Effector CD8-positive, alpha-beta T cell (primary cell): ENCODE results near the gene FANK1.
"Not testable (repeated sequence)": the region's sequence is repeated elsewhere in the genome, so short reads cannot be mapped to it uniquely, and the experiment has no call there.

Experiments used
- DNase-seq: peaks from one replicate; lab custom pipeline; 2025; lab: John Stamatoyannopoulos, UW

FANK1 gene

DNA sequence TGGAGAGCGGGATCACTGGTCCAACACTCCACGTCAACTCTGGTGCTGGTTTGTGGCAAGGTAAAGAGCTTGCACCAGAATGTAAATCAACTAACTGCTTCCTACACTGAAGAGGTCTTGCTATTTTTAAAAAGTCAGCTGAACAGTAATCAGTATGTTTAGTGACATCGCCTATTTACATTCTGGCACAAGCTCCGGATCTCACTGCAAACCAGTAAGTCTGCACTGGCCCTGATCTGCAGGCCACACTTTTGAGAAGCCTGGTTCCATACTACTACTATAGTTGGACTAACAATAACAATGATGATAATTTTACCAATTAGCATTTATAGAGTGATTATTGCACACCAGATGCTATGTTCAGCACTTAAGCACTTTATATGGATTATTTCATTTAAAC lies 6.9 kb upstream of the FANK1 start:
- not testable (repeated sequence) for DNase-seq

DNA sequence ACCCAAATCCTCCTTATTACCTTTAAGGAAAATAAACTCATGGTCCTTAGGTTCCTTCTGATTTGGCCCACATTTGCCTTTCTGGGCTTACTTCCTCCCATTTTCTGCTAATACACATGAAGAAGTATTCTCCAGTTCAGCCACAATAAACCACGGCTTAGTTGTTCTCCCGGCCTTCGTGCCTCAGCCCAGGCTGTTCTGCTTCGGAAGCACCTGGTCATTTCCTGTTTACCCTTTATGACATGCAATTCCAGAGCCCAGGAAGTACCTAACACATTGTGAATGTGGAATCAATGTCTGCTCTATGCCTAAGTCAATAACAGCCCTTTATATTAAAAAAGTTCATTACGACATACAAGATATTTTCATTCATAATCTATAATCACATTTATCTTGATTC lies 4.0 kb upstream of the FANK1 start:
- not testable (repeated sequence) for DNase-seq

DNA sequence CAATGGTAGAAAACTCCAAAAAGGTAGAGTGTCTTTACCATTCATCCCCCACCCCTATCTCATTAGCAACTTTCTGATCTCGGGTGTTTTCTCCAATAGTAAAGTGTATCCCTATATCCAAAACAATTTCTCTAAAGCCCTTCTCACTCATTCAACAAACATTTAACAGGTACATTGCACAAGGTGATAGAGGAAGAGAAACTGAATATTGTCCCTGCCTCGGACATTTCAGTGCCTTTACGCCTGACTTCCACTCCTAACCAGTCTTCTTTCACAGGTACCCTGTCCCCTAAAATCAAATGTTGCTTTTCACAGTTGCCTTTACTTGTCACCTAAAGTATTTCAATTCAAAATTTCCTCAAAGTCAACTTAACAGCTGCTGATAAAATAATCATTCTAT lies 2.2 kb upstream of the FANK1 start:
- not testable (repeated sequence) for DNase-seq

DNA sequence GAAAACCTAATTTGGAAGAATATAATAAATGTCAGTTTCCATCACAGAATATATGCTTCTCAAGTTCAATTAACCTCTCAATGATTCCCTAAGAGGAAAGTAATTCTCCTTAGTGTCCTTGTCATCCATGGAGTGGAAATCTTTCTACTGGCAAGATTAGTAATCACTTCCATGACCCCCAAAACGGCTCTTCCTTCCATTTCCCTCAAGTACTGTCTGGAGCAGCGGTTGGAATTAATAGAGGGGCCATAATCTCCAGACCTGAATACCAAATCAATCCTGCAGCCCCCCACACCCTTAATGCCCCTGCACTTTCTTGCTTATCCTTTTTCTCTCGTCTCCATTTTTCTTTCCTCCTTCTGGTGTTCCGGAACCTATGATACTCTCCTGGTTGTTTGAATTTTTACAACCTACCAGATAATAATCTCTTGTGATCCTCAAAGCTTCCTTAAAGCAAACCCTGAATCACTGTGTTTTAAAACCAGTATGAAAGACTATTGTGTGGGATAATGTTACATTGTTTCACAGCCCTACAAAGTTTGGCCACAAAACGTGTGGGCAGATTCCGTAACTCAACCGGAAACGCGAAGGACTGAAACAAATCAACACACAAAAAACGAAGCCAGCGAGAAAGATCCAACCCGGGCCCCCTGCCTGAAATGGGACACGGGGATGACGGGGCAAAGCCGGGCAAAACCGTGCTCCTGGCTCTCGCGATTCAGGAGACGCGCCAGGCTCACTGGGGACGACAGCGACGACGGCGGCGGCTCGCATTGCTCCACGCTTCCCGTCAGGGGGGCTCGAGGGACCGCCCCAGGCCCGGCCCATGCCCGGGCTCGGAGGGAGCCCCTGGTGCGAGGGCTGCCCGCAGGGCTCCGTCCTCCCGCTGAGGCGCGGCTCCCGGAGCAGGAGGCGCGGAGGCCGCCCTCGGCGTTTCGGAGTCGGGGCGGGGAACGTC lies 955 bp upstream of the FANK1 start:
- peak; percentile 15 for DNase-seq

DNA sequence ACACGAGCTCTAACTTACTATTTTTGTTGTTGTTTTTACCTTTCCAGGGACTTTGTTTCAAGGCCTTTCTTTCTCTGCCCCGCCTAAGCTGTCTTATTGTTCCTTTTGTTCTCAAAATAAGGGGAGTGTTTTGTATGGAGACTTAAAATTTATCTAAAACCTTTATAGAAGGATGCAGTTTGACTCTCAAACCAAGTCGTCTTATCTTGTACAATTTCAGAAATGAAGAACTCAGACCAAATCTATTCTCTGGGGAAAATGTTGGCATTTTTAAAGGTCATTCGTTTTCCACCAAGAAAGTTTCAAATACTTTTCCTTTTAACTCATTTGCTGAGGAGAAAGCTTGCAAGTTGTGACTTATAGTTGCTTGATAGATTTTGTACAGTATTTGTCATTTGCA lies 953 bp downstream of the FANK1 start:
- not testable (repeated sequence) for DNase-seq

DNA sequence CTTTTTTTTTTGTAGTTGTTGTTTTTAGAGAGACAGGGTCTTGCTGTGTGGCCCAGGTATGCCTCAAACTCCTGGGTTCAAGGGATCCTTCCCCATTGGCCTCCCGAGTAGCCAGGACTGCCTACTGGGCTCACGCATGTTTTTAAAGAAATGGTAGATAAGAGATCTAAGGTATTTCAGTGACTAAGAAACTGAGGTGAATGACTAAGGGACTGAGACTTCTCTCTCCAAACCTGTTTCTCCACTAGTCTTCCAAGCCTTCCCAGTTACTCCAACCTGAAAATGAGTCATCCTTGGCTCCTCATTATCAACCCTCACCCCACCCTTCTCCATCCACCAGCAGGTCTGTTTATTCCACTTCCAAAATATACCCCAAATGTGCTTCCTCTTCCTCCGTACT lies 4.6 kb downstream of the FANK1 start:
- not testable (repeated sequence) for DNase-seq

DNA sequence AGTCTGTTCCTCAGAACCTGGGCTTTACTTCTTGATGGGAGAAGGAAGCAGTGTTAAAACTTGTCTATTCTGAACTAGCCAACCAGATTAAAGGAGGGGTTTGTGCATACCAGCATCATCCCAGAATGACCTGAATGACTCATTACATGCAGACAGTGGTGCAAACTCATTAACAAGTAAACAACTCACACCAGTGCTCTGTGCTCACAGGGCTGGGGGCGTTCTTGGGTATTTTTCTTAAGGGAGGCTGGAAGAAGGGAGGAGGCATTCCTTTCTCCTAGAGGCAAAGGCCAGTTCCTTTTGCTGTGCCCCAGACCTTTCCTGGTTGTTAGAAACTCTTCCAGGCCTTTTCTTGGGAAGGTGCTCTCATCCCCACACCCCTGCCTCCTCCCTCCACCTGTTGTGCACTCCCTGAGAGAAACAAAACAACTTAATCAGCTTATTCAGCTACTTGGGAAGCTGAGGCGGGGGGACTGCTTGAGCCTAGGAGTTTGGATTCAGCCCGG lies 6.8 kb downstream of the FANK1 start:
- DNase-seq: not testable (repeated sequence)

DNA sequence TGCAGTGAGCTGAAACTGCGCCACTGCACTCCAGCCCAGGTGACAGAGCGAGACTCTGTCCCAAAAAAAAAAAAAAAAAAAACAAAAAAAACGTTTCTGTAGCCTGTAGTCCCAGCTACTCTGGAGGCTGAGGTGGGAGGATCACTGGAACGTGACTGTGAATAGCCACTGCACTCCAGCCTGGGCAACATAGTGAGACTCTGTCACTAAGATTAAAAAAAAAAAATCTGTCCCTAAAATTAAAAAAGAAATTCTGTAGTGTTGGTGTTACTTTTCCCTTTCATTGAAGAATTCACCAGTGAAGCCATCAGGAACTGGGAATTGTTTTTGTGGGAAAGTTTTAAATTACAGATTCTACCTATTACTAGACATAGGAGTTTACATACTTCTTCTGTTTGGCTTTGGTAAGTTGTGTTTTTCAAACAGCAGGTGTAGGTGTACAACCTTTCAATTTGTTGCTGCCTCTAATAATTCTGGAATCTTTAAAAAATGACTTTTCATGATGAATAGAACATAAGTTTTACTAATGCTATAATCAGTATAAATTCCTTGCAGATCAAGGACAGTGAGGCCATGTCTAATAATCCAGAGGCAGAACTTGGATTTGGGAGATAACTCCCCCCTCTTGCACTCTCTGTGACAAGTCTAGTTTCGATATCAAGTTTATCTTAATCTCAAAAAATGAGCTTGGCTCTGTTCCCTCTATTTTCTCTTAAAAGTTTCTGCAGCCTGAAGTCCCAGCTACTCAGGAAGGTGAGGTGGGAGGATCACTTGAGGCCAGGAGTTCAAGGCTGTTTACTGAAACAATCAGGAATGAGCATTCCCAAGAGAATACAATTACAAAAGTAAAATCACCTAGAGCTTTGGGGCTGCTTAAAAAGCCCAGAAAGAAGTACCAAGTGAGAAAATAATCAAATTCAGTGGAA lies 9.0 kb downstream of the FANK1 start:
- DNase-seq: not testable (repeated sequence)

DNA sequence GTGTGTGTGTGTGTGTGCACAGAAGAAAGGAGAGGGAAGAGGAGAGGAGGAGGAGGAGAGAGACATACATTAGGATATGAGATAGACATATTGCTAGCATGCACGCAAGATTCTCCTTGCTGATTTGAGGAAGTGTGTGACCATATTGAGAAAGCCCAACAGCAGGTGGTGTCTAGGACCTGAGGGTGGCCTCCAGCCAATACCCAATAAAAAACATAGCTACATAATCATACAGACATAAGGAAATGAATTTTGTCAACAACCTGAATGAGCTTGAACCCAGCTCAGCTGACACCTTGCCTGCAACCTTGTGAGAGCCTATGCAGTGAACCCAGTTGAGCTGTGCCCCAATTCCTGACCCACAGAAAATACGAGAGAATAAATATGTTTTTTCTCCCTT lies 11.2 kb downstream of the FANK1 start:
- DNase-seq: not testable (repeated sequence)

DNA sequence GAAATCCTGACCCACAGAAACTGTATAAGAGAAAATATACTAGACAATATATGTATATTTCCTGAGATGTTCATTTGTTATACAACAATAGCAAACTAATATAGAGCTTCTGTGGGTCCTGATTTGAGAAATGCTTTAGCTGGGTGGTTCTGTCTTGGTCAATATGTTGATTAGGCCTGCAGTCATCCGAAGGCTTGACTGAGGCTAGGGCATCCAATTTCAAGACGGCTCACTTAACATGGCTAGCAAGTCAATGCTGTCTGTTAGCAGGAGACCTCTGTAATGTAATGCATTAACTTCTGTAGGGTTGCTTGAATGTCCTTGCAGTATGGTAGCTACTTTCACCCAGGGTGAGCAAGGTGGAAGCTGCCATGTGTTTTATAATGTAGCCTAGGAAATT lies 12.4 kb downstream of the FANK1 start:
- DNase-seq: not testable (repeated sequence)

DNA sequence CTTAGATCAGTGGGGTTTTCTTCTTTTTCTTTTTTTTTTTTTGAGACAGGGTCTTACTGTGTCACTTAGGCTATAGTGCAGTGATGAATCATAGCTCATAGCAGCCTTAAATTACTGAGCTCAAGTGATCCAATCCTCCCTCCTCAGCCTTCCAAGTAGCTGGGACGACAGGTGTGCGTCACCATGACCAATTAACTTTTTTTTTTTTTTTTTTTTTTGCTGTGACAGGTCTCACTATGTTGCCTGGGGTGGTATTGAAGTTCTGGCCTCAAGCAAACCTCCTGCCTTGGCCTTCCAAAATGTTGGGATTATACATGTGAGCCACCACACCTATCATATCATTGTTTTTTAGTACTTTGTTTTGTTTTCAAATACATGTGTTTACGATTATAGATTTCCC lies 13.1 kb downstream of the FANK1 start:
- not testable (repeated sequence) for DNase-seq

DNA sequence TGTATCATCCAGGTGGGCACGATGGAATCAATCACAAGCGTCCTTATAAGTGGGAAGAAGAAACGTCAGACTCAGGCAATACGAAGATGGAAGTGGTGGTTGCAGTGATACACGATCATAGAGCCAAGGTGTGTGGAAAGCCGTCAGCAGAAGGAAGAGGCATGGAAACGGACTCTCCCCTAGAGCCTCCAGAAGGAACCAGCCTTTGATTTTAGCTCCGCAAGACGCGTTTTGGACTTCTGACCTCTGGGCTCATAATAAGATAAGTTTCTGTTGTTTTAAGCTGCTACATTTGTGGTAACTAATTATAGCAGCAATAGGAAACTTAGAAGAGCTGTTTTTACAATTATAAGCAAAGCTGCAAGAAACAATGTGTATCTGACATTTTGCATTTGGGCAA lies 14.8 kb downstream of the FANK1 start:
- DNase-seq: no peak

DNA sequence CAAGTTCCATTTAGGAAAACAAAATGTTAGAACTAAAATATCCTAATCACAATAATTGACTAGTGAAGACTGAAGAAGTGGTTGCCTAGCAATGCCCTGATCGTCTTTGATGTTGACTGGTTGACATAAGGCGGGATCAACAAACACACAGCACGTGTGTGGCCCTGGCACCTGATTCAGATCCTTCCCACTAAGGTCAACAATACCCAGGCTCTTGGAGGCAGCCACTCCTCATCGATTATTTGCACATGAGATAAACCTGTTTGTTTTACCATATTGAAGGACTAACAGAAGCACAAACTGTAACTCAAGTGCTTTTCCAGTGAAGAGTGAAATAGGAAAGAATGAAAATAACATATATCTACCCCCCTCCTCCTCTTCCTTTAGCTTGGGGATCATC lies 15.6 kb downstream of the FANK1 start:
- DNase-seq: no peak

DNA sequence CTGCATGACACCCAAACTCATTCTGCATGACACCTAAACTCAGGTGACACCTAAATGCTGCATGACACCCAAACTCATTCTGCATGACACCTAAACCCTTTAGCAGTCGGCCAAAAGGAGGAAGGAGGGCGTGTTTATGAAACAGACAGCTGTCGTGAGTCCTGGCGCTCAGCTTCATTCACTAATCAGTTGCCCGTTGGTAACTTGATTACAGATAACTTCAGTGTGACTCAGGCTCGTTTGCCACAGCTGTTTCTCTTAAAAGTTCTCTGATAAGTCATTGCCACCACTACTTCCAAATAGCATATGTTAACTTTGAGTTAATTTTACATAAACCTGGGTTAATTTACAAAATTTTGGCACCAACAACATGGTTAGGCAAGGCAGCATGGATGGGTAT lies 16.9 kb downstream of the FANK1 start:
- DNase-seq: not testable (repeated sequence)

DNA sequence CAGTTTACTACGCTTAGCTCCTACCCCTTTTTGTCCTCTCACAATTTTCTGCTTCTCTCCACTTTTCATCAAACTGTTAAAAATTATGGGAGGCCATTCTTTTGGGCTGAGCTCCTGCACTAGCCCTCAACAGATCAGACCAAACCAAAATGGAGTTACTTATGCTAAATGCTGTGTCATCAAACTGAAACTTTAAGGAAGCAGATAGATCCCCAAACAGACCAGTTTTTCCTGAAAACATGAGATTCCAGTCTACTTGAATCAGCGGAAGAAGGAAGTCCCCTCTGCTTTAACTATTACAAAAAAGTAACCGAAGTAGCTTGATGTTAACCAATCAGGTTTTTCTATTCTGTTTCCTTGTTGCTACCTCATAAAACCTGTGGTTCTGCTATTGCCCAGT lies 20.6 kb downstream of the FANK1 start:
- no peak for DNase-seq

DNA sequence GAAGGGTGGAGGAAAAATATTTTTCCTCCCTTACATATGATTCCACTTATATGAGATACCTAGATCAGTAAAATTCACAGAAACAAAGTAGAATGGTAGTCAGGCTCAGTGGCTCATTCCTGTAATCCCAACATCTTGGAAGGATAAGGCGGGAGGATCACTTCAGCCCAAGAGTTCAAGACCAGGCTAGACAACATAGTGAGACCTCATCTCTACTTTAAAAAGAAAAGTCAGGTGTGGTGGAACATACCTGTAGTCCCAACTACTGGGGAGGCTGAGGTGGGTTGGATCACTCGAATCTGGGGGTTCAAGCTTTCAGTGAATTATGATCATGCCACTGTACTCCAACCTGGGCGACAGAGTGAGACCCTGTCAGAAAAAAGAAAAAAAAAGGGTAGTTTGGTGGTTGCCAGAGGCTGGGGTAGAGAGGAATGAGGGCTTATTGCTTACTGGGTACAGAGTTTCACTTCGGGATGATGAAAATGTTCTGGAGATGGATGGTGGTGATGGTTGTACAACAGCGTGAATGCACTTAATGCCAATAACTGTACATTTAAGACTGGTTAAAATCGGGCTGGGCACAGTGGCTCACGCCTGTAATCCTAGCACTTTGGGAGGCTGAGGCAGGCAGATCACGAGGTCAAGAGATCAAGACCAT lies 21.5 kb downstream of the FANK1 start:
- not testable (repeated sequence) for DNase-seq

DNA sequence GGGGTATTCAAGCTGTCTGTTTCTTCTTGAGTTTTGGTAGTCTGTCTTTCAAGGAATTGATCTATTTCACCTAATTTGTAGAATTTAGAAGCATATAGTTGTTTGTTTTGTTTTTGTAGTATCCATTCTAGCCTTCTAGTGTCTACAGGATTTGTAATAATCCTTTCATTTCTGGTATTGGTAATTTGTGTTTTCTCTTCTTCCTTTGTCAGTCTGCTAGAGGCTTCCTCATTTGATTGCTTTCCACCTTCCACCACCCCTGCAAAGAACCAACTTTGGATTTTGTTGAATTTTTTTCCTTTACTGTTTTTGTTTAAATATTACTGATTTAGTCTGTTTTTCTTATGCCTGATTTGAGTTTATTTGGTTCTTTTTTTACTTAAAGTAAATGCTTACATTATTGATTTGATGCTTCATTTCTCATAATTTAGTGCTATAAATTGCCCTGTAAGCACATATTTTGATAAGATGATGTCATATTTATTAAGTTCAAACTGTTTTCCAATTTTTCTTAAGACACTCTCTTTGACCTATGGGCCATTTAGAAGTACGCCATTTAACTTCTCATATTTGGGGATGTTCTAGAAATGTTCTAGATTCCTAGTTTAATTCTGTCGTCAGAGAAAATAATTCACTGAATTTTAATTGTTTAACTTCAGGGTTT lies 25.4 kb downstream of the FANK1 start:
- not testable (repeated sequence) for DNase-seq

DNA sequence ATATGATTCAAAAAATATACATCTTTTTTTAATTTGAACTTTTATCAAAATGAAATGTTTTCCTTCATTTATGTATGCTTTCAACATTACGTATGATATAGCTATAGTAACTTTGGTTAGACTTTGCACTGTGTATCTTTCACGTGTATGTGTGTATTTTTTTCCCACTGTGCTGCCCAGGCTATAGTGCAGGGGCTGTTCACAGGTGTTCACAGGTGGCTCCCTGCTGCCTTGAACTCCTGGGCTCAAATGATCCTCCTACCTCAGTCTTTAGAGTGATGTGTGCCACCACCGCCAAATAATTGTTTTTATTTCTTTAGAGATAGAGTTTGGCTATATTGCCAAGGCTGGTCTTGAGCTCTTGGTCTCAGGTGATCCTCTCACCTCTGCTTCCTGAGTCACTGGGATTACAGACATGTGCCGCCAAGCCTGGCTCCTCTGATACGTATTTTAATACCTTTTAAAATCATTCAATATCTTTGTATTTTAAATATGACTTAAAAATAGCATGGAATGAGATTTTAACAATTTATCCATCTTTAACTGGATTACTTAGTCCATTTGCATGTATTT lies 29.0 kb downstream of the FANK1 start:
- no peak for DNase-seq

DNA sequence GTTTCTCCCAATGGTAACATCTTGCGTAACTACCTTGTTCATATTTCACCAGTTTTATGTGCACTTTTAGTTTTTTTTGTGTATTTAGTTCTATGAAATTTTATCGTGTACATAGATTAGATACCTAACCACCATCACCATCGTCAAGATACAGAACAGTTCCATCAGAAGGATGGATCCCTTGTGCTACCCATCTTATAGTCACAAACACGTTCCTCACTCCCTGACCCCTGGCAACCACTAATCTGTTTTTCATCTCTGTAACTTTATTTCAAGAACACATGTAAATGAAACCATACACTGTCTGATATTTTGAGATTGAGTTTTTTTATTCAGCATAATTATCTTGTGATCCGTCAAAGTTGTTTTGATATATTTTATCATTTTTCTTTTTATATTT lies 29.9 kb downstream of the FANK1 start:
- no peak for DNase-seq

DNA sequence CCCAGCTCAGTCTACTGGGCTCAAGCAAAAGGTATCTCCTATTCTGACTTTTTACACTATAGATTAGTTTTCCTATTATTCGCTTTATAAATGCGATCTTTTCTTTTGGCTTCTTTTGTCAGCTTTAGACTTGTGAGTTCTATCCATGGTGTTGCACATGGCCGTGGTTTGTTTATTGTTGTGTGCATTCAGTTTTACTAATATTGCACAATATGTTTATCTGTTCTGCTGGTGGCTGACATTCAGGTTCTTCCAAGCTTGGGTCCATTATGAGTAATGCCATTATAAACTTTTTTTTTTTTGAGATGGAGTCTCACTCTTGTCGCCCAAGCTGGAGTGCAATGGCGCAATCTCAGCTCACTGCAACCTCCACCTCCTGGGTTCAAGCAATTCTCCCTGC lies 30.9 kb downstream of the FANK1 start:
- not testable (repeated sequence) for DNase-seq
